Kidney capillary endothelial cell (primary cell): ENCODE measurements around the gene ADGRG3.

ENCODE experiments used
- DNase-seq: peaks from one replicate; pipeline ENCODE4 v3.0.0-alpha.2; 2018; ENCODE audit warnings: low spot score

ADGRG3 gene, protein sequence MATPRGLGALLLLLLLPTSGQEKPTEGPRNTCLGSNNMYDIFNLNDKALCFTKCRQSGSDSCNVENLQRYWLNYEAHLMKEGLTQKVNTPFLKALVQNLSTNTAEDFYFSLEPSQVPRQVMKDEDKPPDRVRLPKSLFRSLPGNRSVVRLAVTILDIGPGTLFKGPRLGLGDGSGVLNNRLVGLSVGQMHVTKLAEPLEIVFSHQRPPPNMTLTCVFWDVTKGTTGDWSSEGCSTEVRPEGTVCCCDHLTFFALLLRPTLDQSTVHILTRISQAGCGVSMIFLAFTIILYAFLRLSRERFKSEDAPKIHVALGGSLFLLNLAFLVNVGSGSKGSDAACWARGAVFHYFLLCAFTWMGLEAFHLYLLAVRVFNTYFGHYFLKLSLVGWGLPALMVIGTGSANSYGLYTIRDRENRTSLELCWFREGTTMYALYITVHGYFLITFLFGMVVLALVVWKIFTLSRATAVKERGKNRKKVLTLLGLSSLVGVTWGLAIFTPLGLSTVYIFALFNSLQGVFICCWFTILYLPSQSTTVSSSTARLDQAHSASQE

DNA sequence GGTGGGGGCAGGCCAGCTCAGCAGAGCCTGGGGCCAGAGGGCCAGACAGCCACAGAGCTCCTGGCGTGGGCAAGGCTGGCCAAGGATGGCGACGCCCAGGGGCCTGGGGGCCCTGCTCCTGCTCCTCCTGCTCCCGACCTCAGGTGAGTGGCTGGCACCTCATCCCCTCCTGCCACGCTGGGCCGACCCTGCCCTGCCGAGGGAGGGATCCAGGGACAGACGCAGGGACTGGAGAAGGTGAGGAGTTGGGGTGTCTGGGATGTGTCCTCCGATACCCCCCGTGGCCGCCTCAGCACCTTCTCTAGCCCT, at the start of gene ADGRG3:
Gene ADGRG3, plus strand, starts transcription at position 44 of the 309 bp plus-strand sequence. Its CDS starts 42 bp downstream, at position 86.
- DNase-seq: no peak

DNA sequence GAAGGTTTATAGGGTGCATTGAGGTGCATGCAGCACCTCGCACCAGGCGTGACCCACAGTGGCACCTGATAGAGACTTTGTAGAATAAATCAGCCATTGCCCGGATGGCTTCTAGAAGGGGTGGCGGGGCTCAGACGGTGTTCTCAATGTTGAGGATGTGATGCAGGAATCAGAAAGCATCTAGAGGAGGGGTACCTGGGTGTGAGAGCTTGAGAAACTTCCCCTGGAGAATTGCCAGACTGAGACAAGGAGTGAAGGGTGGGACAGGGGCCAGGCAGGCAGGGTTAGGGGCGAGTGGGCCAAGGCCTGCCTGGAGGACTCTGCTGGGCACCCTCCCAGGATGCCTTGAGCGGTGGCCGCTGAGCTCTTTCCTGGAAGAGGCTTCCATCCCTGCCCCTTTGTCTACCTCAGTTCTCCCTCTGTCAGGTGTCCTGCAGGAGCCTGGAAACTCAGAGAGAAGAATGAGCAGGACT, 48.9 kb upstream of the ADGRG3 start:
- no peak for DNase-seq

- DNase-seq: no peak
Observed at GRCh38 chr16:57619606-57620334, 48.3 kb upstream of the ADGRG3 start.

- DNase-seq: no peak
Observed at GRCh38 chr16:57620335-57621231, 47.5 kb upstream of the ADGRG3 start.

DNA sequence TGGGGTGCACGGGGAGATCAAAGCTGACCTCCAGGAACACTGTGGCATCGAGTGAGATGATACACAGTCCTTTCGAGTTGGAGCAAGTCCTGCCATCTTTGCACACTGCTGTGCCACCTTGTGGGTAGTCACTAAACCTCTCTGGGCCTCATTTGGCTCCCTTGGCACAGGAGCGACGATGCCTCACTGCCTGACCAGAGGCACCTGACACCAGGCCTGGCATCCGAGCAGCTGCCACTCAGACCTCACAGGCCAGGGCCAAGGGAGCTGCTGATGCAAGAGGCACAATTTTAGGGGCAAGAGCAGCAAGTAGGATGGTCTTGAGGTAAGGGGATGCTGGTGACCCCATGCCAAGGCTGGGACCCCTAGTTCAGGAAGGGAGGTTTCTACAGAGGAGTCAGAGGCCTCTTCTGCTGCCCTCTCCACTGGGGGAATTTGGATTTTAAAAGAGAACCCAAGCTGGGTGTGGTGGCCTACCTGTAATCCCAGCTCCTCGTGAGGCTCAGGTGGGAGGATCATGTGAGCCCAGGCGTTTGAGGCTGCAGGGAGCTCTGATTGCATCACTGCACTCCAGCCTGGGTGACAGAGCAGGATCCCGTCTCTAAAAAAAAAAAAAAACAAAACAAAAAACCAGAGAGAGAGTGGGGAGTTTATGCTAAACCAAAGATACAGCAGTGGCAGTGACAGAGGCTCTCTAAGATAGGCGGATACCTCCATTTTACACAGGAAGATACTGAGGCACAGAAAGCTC, 46.4 kb upstream of the ADGRG3 start:
- no peak for DNase-seq

DNA sequence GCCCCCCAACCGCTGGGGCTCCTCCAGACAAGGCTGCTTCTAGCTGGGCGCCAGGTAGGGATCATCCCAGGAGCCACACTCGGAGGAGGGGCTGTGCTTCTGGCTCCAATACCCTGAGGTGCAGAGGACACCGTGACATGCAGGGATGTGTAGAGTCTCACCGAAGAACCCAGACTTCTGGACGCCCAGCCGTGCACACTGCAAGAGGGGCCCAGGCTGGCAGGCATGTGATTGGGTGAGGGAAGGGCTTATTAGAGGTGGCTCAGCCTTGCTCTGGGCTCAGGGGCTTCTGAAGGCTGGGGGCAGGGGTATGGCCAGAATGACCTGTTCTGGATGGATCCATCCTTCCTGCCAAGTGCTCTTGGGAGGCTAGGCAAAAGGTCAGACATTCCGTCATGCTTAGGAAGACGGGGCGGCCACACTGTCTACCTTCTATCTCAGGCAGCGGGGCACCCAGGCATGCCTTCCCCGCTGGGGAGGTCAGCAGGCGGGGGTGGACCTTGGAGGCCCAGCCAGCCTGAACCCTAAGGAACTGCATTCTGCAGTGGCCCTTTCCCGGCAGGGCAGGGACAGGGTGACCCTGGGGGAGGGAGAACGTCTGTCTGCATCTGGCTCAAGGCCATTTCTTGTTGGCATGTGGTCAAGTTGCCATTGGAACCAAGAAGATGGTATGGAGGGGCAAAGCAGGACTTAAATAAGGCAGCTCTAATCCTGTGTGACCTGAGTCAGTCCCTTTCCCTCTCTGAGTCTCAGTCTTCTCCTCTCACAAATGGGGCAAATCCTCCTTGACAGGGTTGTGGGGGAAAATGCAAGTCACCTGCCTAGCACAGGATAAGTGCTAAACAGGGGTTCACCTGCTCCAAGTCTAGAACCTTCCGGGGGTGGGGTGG, 45.5 kb upstream of the ADGRG3 start:
- DNase-seq: no peak

DNA sequence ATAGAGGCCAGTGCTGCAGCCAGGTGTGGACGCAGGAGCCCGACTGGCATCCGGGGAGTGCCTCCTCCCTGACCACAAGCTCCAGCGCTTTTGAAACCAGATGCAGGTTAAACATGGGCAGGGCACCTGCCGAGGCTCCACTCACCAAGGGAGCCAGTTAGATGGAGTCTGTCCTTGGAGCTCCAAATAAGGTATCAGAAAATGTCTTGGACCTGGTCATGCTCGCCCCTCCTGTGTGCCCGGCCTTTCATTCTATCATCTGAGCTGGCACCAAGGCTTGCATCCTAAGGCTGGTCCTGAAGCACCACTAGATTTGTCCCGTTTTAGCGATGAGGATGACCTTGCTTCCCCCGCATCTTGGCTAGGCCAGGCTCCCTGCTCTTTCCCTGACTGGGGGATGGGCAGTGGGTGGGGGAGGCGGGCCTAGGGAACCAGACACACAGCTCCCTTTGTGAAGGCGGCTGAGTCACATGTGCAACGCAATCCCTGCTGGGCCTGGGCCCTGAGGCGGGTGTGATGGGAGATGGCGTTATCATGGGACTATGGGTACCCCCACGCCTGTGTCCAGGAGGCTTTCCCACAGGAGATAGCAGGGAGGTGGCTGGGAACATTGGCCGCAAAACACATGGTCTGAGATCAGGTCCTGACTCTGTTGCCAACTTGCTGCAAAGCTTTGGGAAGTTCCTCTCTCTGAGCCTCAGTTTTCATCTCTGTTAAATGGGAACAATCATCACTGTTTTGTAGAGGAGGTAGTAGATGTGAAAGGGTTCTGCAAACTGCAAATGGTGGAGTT, 44.7 kb upstream of the ADGRG3 start:
- no peak for DNase-seq

- no peak for DNase-seq
Observed at GRCh38 chr16:57624044-57624688, 43.9 kb upstream of the ADGRG3 start.

GRCh38 chr16:57624806-57625500, 43.2 kb upstream of the ADGRG3 start:
- DNase-seq: no peak

- DNase-seq: no peak
Observed at GRCh38 chr16:57626420-57627170, 41.5 kb upstream of the ADGRG3 start.

GRCh38 chr16:57627184-57627871, 40.8 kb upstream of the ADGRG3 start:
- DNase-seq: peak; percentile 90

GRCh38 chr16:57628008-57628781, 39.9 kb upstream of the ADGRG3 start, which contains the start of gene ADGRG1:
Gene ADGRG1 (plus strand): TSS chr16:57628630. CDS start chr16:57650288, 21,658 bp downstream.
- DNase-seq: peak; percentile 100

DNA sequence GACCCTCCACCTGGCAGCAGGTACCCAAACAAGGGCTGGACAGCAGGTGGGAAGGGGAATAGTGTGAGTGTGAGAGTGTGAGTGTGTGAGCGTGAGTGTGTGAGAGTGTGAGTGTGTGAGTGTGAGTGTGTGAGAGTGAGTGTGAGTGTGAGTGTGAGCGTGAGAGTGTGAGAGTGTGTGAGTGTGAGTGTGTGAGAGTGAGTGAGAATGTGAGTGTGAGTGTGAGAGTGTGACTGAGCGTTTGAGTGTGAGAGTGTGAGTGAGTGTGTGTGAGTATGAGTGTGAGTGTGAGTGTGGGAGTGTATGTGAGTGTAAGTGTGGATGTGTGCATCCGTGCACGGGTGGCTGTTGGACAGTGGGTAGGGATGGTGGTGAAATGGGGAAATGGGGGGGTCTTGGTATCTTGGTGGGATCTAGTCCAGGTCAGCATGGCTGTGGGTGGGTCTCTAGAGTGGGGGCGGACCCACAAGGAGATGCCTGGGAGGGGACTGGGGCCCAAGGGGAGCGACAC, 39.3 kb upstream of the ADGRG3 start:
- no peak for DNase-seq

DNA sequence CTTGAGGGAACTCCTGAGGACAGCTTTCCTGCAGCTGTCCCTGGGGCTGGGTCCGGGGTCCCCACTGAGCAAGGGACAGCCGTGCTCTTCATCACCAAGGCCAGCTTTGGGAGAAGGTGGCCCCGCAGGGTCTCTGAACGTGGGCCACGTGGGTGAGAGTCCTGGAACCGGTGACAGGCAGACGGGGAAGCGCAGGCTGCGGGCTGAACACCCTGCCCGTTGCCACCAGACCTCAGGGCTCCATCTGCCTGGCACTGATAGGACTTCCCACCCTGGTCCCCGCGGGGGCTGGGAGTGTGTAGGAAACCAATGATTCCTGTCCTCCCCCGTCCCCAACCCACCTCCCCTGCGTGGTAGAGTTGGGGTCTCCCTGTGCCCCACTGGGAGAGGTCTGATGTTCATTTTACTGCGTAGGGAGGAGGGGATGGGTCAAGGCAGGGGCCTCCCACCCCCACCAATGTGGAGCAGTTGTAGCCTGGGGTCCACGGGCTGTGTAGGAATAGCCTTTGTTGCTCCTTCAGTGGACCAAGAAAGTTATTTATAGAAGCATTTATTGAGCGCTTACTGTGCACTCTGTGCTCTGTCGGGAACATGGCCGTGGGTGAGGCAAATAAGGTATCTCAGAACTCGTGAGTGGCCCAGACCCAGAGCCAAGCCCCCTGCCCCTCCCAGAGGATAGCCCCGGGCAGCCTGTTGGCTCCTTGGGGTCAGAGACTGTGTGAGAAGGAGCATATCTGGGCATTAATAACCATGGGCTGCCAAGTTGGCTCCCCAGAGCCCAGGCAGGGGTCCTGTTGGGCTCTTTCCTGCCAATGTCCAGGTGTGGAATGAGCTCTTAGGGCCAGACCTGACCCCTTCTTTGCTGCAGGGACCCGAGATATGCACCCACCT, 38.3 kb upstream of the ADGRG3 start:
- no peak for DNase-seq

DNA sequence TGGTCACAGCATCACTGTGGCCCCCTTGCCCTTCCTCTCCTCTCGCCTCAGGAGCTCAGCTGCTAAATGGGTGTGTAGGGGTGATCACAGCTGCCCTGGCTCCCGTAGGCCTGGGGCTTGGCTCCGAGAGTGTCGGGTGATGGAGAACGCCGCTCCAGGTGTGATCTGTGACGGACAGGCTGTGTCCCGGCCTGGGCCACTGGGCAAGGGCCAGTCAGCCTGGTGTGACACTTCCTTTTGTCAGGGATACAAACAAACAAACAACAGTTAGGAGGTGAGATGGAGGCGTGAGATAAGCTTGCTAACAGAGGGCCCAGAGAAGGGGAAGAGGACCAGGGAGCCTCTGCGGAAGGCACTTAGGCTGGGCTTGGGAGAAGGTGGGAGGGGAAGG, 37.7 kb upstream of the ADGRG3 start:
- no peak for DNase-seq
